22Rv1 (cell line): ENCODE results near the gene COL10A1.

Experiments used
- H3K27ac ChIP-seq: fragments of 450-650 bp; 2 replicates; pipeline ENCODE4 v1.5.1; 2017
- ZFX ChIP-seq: fragments of 450-650 bp; IDR thresholded peaks from 2 replicates; pipeline ENCODE4 v1.6.1; 2017; ENCODE audit warnings: antibody characterized with exemption, borderline replicate concordance
- TF ChIP-seq, protein P1 (sequence below): fragments of 450-650 bp; IDR thresholded peaks from 2 replicates; pipeline ENCODE4 v1.5.1; 2017; ENCODE audit warnings: mild to moderate bottlenecking

The COL10A1 gene

GRCh38 chr6:116127771-116128493 lies 2.0 kb upstream of the COL10A1 start:
- TF ChIP-seq, protein P1, sequence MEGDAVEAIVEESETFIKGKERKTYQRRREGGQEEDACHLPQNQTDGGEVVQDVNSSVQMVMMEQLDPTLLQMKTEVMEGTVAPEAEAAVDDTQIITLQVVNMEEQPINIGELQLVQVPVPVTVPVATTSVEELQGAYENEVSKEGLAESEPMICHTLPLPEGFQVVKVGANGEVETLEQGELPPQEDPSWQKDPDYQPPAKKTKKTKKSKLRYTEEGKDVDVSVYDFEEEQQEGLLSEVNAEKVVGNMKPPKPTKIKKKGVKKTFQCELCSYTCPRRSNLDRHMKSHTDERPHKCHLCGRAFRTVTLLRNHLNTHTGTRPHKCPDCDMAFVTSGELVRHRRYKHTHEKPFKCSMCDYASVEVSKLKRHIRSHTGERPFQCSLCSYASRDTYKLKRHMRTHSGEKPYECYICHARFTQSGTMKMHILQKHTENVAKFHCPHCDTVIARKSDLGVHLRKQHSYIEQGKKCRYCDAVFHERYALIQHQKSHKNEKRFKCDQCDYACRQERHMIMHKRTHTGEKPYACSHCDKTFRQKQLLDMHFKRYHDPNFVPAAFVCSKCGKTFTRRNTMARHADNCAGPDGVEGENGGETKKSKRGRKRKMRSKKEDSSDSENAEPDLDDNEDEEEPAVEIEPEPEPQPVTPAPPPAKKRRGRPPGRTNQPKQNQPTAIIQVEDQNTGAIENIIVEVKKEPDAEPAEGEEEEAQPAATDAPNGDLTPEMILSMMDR, result no peak
- TF ChIP-seq ZFX, result no peak
- peak overlapping the region; percentile 40 for H3K27ac ChIP-seq

DNA sequence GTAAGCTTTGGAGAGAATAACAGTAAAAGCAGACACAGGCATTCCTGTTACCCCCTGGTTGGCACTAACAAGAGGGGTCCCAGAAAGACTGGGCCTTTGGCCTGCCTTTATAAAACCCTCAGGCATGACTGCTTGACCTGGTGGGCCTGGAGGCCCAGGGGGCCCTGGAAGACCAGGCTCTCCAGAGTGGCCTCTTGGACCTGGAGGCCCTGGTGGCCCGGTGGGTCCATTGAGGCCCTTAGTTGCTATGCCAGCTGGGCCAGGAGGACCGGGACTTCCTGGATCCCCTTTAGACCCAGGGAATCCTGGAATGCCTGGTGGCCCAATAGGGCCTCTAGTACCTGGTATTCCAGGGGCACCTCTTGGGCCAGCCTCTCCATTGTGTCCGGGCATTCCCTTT lies 5.5 kb downstream of the COL10A1 start:
- no peak for TF ChIP-seq ZFX
- TF ChIP-seq, protein P1, result no peak
- H3K27ac ChIP-seq, result no peak overlapping the region

- TF ChIP-seq, protein P1, result no peak
- TF ChIP-seq ZFX, result no peak
- no peak overlapping the region for H3K27ac ChIP-seq
Observed at GRCh38 chr6:116118608-116119007, 7.3 kb downstream of the COL10A1 start.

- H3K27ac ChIP-seq, result no peak overlapping the region
- TF ChIP-seq, protein P1, result peak; percentile 58
- TF ChIP-seq ZFX, result no peak
Observed at GRCh38 chr6:116115781-116116180, 10.2 kb downstream of the COL10A1 start.

- H3K27ac ChIP-seq, result no peak overlapping the region
- TF ChIP-seq, protein P1, result no peak
- no peak for TF ChIP-seq ZFX
Observed at GRCh38 chr6:116113386-116113785, 12.5 kb downstream of the COL10A1 start.

GRCh38 chr6:116111552-116112528 lies 14.1 kb downstream of the COL10A1 start:
- TF ChIP-seq ZFX, result no peak
- TF ChIP-seq, protein P1, result peak; percentile 90
- peak overlapping the region; percentile 85 for H3K27ac ChIP-seq
